ENCODE measurements around the gene TRIP13.

GRCh38 chr5:886036-886435, 6.6 kb upstream of the TRIP13 start:
- TF ChIP-seq CTCF (IDR thresholded peaks at IDR 0.05) (no peak), POLR2A (IDR thresholded peaks at IDR 0.05) (no peak)

All from thyroid gland (tissue), 4 donors.